ENCODE results near the gene DRD3.

DRD3 gene

GRCh38 chr3:114176890-114177289, 2.0 kb downstream of the DRD3 start:
- no peak for DNase-seq

DNA sequence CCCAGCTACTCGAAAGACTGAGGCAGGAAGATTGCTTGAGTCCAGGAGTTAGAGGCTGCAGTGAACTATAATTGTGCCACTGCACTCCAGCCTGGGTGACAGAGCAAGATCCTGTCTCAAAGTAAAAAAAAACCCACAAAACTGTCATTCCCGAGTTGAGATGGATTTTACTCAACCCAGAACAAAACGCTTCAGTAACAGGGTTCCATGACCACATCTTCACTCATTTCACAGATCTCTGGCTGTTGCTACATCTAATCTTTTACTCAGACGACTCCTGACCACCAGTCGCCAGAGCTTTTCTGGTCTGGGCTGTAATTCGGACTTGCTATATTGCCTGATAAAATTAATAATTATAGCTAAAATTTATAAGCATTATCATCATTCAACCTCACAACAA, 2.4 kb downstream of the DRD3 start:
- no peak for DNase-seq

DNA sequence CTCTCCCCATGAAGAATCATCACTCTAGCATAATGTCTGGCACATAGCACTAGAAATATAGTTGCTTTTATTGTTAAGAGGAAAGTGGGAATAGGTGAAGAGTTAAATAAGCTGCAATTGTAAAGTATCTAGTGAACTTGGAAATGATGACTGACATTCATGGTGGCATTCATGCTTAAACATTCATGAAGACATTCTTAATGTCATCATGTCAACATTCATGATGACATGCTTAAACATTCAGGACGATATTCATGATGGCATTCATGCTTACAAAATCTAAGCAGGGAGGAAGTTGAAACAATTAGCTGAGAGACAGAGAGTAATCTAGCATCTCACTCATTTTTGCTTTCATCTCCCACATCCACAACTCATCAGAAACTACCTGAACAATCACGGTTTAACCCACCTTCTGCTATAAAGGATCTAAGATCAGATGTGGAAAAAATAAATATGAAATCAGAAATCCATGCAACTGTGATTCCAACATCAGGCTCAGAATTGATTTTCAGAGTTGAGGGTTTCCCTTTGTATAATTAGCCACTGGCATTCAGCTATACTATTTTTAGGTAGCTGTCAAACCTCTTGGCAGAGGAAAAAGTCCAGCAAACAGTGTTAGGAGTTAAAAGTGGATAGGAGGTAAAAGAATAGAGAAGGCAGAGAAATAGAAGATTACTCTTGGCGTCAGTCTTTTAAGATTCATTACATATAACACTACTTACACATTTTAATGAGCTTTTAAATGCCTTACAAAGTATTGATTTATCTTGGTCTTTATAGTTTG, 3.5 kb downstream of the DRD3 start:
- no peak for DNase-seq

- no peak for DNase-seq
Observed at GRCh38 chr3:114171677-114172076, 7.2 kb downstream of the DRD3 start.

- DNase-seq: no peak
Observed at GRCh38 chr3:114168150-114168549, 10.7 kb downstream of the DRD3 start.

GRCh38 chr3:114157321-114157720, 21.5 kb downstream of the DRD3 start:
- DNase-seq: no peak

GRCh38 chr3:114155370-114155821, 23.5 kb downstream of the DRD3 start:
- no peak for DNase-seq

- no peak for DNase-seq
Observed at GRCh38 chr3:114154321-114154821, 24.5 kb downstream of the DRD3 start.

GRCh38 chr3:114152519-114153151, 26.2 kb downstream of the DRD3 start:
- DNase-seq: peak; percentile 97

DNA sequence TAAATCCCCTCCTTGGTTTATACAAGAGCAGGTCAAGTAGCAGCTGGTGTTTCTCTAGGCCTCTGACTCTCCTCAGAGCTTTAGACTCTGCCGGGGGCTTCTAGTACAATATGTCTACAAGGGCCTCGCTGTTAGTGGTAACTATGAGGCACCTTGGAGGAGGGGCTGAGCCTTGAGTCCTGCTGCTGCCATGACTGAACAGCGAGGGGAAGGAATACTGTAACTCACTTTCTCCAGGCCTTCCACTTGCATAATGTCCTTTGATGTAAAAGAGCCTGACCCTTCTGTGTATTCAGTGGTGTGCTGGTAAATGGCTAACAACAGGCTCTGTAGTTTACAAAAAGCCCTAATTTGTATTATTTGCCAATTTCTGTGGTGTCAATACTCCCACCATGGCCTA, 27.8 kb downstream of the DRD3 start:
- no peak for DNase-seq

- DNase-seq: no peak
Observed at GRCh38 chr3:114147251-114147650, 31.6 kb downstream of the DRD3 start.

DNA sequence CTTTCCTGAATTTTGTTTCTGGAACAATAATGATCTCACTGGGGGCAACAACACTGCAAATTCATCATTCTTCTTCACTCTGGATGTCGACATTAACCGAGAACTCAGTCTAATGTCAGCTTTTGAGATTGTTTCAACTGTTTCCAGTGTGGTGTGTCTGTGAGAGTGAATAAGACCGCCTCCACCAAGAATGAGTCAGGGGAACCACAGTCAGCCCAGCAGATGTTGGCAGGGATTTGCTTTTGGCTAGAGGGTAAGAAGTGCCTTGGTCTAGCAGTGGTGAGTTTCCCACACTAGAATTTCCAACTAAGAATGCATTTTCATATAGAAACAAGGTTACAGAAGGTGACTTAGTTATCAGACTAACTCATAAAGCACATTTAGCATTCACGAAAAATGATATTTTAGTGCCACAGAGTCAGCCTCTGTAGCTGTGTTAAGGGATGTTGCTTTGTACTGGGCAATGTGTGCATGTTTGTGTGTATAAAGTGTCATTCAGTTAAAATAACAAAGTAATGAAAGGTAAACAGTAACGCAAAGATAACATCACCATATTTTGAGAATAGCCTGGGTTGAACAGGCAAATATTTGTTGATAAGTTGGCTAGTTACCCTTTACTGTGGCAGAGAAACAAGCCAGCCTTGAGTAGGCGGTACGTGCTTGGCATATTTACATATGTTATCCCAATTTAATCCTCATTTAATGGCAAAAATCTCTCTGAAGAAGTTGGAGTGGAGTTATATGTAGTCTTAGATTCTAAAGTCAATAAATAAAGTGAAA, 33.8 kb downstream of the DRD3 start:
- no peak for DNase-seq

DNA sequence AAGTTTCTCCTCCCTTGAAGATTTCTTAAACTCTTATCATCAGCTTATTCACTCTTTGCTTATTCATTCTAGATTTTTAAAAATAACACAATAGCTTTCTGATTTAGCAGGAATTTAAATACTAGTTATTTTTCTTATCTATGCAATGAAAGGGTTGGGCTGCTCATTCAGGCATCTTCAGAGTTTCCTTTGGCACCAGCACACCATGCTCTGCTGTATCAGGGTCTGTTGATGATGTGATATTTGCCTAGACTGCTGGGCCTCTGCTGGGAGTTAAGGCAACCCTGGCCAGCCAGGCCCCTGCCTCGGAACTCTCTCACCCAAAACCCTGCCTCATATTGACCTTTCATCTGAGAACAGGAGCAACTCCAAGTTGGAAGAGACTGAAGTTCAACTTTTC, 35.0 kb downstream of the DRD3 start:
- DNase-seq: no peak

GRCh38 chr3:114139836-114140235, 39.0 kb downstream of the DRD3 start:
- no peak for DNase-seq

GRCh38 chr3:114133947-114134346, 44.9 kb downstream of the DRD3 start:
- no peak for DNase-seq

DNA sequence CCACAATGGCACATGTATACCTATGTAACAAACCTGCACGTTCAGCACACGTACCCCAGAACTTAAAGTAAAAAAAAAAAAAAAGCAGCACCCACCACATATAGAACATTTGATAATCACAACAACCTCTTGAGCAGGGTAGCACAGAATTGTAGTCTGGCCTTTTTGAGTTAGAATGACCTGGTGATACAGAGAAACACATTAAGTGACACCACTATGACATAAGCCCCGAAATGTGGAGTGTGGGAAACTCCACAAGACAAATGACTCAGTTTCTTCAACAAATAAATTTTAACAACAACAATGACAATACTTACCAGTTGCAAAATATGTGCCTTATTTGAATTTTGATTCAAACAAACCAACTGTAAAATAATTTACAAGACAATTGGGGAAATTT, 46.4 kb downstream of the DRD3 start:
- no peak for DNase-seq

DNA sequence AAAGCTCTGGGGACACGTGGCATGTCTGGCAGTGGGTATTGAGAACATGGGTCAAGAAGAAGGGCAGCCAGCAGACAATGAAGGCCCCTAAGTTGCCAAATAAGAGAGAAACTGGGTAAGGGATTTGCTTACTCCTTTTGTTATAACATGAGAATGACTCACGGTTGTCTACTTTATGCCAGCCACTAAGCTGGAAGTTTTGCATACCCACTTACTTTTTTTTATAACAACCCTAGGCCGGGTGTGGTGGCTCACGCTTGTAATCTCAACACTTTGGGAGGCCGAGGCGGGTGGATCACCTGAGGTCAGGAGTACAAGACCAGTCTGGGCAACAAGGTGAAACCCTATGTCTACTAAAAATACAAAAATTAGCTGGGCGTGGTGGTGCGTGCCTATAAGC, 50.0 kb downstream of the DRD3 start:
- DNase-seq: no peak

GRCh38 chr3:114128231-114128630, 50.6 kb downstream of the DRD3 start:
- DNase-seq: no peak

DNA sequence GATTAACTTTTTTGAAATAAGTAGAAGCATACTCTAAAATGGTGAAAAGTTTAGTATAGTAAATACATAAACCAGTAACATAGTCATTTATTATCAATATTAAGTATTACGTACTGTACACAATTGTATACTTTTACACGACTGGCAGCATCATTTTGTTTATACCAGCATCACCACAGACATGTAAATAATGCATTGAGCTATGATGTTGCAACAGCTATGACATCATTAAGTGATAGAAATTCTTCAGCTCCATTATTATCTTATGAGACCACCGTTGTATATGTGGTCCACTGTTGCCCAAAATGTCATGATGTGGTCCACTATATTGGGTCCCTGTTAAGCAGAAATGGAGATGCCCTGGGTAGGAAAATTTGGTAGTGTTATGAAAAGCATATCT, 51.3 kb downstream of the DRD3 start:
- DNase-seq: no peak

GRCh38 chr3:114126461-114126860, 52.4 kb downstream of the DRD3 start:
- no peak for DNase-seq

DNA sequence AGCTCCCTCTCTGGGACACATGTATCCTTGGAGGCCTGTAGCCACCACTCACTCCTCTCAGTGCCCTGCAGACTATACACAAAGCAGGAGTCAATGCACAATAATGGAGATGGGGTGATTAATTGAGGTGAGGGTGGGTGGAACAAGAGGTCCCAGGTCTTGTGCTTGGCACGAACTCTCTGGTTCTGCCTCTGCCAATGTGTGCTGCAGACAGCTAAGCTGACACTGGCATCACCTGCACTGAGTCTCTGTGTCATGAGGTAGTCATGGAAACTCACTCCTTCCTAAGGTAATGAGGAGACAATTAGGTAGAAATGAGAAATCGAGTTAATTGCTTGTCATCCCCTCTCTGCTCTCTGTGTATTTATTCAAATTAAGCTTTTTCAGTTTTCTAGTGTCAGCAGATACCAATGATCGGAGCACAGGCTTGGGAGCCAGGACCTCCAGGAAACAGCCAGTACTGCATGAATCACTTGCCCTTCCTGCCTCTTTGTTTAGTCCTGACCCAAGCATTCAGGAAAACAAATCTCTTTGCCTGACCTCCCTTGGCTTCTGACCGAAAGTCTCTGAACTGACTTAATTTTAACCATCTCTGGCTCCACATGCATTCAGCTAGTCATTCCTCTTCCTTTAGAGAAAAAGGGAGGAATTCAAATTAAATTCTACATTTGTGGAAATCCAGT, 56.7 kb downstream of the DRD3 start:
- DNase-seq: no peak

- DNase-seq: no peak
Observed at GRCh38 chr3:114120211-114120610, 58.6 kb downstream of the DRD3 start.

GRCh38 chr3:114119776-114120175, 59.1 kb downstream of the DRD3 start:
- DNase-seq: no peak
